Measurements from ENCODE around the gene KAZN. TPM values are rescaled to one million over a fixed set of nuclear protein-coding genes. Genes with fewer than 3 reads are reported as not detected.

The KAZN gene
- polyA plus RNA-seq, 1 of the 3 experiments (the other 2 are of a cell fraction): 6.8 TPM

DNA sequence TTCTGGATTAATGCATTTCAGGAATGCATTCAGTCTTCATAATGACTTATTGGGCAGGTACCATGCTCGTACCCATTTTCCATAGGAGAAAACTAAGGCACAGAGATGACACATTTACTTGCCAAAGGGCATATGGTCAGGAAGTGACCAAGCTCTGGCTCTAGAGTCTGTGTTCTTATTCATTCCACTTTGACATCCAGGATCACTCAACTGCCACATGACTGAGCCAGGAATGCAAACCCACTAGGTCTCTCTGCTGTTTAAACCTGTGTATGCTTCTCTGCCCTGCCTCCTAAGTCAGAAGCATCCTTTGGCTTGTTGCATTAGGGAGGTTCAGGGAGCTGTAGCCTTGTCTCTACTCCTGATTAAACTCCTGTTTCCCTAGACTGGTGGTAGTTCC lies 7.5 kb downstream of the KAZN start:
- no peaks in the 10 kb centered on the region for H3K36me3 ChIP-seq (replicated peaks in 1 of 2; ENCODE audit: control insufficient read depth in 1 of 2, insufficient read depth in 2 of 2, low read length in 1 of 2)
- no peaks in the 10 kb centered on the region for H4K20me1 ChIP-seq (ENCODE audit: insufficient read depth)
- H3K79me2 ChIP-seq (ENCODE audit: insufficient read depth): no peaks in the 10 kb centered on the region
- peaks cover 0 to 4% of the 10 kb centered on the region in 2 experiments; a peak in 1 of 4 replicates for H3K4me1 ChIP-seq (ENCODE audit: control insufficient read depth in 1 of 2, insufficient read depth in 2 of 2, low read depth in 1 of 2, low read length in 1 of 2)
- TF ChIP-seq MXI1 (IDR thresholded peaks at IDR 0.05; ENCODE audit: low read depth, low read length) (no peak), FOXM1 (IDR thresholded peaks at IDR 0.05; ENCODE audit: low read depth) (no peak), IRF3 (IDR thresholded peaks at IDR 0.05; ENCODE audit: low read depth, low read length) (no peak), CHD2 (IDR thresholded peaks at IDR 0.05; ENCODE audit: low read length, partially characterized antibody) (no peak), GABPA (IDR thresholded peaks at IDR 0.05; ENCODE audit: low read depth) (no peak), NRF1 (IDR thresholded peaks at IDR 0.05; ENCODE audit: low read depth, low read length) (no peak), USF2 (IDR thresholded peaks at IDR 0.05; ENCODE audit: borderline replicate concordance, low read depth, low read length) (no peak), ELF1 (IDR thresholded peaks at IDR 0.05) (no peak), CTCF (IDR thresholded peaks at IDR 0.05) (no peak), EP300 (IDR thresholded peaks at IDR 0.05; ENCODE audit: borderline replicate concordance in 1 of 2, low read depth in 1 of 2, low read length in 1 of 2) (no peak), TCF12 (IDR thresholded peaks at IDR 0.05) (no peak)
- TF ChIP-seq, protein P1, sequence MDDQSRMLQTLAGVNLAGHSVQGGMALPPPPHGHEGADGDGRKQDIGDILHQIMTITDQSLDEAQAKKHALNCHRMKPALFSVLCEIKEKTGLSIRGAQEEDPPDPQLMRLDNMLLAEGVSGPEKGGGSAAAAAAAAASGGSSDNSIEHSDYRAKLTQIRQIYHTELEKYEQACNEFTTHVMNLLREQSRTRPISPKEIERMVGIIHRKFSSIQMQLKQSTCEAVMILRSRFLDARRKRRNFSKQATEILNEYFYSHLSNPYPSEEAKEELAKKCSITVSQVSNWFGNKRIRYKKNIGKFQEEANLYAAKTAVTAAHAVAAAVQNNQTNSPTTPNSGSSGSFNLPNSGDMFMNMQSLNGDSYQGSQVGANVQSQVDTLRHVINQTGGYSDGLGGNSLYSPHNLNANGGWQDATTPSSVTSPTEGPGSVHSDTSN (IDR thresholded peaks at IDR 0.05): no peak
- no peak overlapping the region for H2AFZ ChIP-seq (ENCODE audit: low read depth)
- ChIA-PET CTCF (no interaction called here), POLR2A (no interaction called here)
- H3K4me3 ChIP-seq (ENCODE audit: low read depth in 2 of 2, low read length in 1 of 2): no peak overlapping the region
- 20% methylated on average over 1 of the region's 1 CpG for WGBS (ENCODE audit: low lambda C conversion rate)
- no peak overlapping the region for H3K4me2 ChIP-seq
- H3F3A ChIP-seq (replicated peaks; ENCODE audit: insufficient read depth): no peaks in the 10 kb centered on the region
- no peak overlapping the region for H3K9ac ChIP-seq
- no peaks in the 10 kb centered on the region for H3K27me3 ChIP-seq (ENCODE audit: insufficient read depth)
- no peak for DNase-seq
- no peak overlapping the region for H3K27ac ChIP-seq (ENCODE audit: low read depth in 2 of 2, low read length in 1 of 2)
- no peaks in the 10 kb centered on the region for H3K9me3 ChIP-seq
- no peaks in the 10 kb centered on the region for H3K9me2 ChIP-seq

- Histone ChIP-seq H3K4me1 (ENCODE audit: control insufficient read depth in 1 of 2, insufficient read depth in 2 of 2, low read depth in 1 of 2, low read length in 1 of 2) (peaks cover 0 to 4% of the 10 kb centered on the region in 2 experiments; a peak in 1 of 4 replicates), H3K9ac (no peak overlapping the region), H3K27ac (ENCODE audit: low read depth in 2 of 2, low read length in 1 of 2) (no peak overlapping the region), H2AFZ (ENCODE audit: low read depth) (no peak overlapping the region), H3K9me3 (no peaks in the 10 kb centered on the region), H3K27me3 (ENCODE audit: insufficient read depth) (no peaks in the 10 kb centered on the region), H3K4me3 (ENCODE audit: low read depth in 2 of 2, low read length in 1 of 2) (no peak overlapping the region), H3K4me2 (no peak overlapping the region), H3F3A (replicated peaks; ENCODE audit: insufficient read depth) (no peaks in the 10 kb centered on the region), H3K36me3 (replicated peaks in 1 of 2; ENCODE audit: control insufficient read depth in 1 of 2, insufficient read depth in 2 of 2, low read length in 1 of 2) (no peaks in the 10 kb centered on the region), H4K20me1 (ENCODE audit: insufficient read depth) (no peaks in the 10 kb centered on the region), H3K9me2 (no peaks in the 10 kb centered on the region), H3K79me2 (ENCODE audit: insufficient read depth) (no peaks in the 10 kb centered on the region)
- ChIA-PET CTCF (interaction anchor here (0.7 to 1.3 kb wide), 6 partner anchors 11 to 493 kb away, joined by 3 to 6 read pairs (median 3); no protein-coding TSS in a partner anchor), POLR2A (no interaction called here)
- DNase-seq: no peak
- 0% methylated on average over 1 of the region's 1 CpG for WGBS (ENCODE audit: low lambda C conversion rate)
- TF ChIP-seq SMC3 (IDR thresholded peaks at IDR 0.05; ENCODE audit: low read depth, low read length) (peak; percentile 38; the same call in 1 of the 2 replicates), EP300 (IDR thresholded peaks at IDR 0.05; ENCODE audit: borderline replicate concordance in 1 of 2, low read depth in 1 of 2, low read length in 1 of 2) (no peak), RAD21 (IDR thresholded peaks at IDR 0.05; ENCODE audit: low read length) (peak; percentile 69)
Measured at GRCh38 chr1:14606632-14607031, 8.1 kb downstream of the KAZN start.
